HG02759 (cell line): ENCODE results near the gene DPYSL5.
"Not testable (repeated sequence)": the region's sequence is repeated elsewhere in the genome, so short reads cannot be mapped to it uniquely, and the experiment has no call there.

Experiments used
- ATAC-seq: cut with Tn5 transposase; IDR thresholded peaks from one replicate; pipeline ENCODE4 v1.9.1; 2021; ENCODE audit warnings: mild to moderate bottlenecking, moderate library complexity; ENCODE audit not compliant: unreplicated experiment

The DPYSL5 gene

GRCh38 chr2:26874514-26874913, 26.6 kb downstream of the DPYSL5 start:
- no peak for ATAC-seq

GRCh38 chr2:26875065-26875634, 27.2 kb downstream of the DPYSL5 start:
- no peak for ATAC-seq

GRCh38 chr2:26875808-26876207, 27.9 kb downstream of the DPYSL5 start:
- ATAC-seq, result no peak

GRCh38 chr2:26876260-26876659, 28.3 kb downstream of the DPYSL5 start:
- ATAC-seq, result no peak

- no peak for ATAC-seq
Measured at GRCh38 chr2:26877276-26877675, 29.3 kb downstream of the DPYSL5 start.

GRCh38 chr2:26880161-26880560, 32.2 kb downstream of the DPYSL5 start:
- ATAC-seq, result no peak

- ATAC-seq, result no peak
Measured at GRCh38 chr2:26880910-26881435, 33.0 kb downstream of the DPYSL5 start.

- not testable (repeated sequence) for ATAC-seq
Measured at GRCh38 chr2:26882220-26882619, 34.3 kb downstream of the DPYSL5 start.

- ATAC-seq, result no peak
Measured at GRCh38 chr2:26883956-26884355, 36.0 kb downstream of the DPYSL5 start.

GRCh38 chr2:26884486-26884885, 36.6 kb downstream of the DPYSL5 start:
- no peak for ATAC-seq

GRCh38 chr2:26885651-26886329, 37.9 kb downstream of the DPYSL5 start:
- ATAC-seq, result no peak

- no peak for ATAC-seq
Measured at GRCh38 chr2:26886736-26887135, 38.8 kb downstream of the DPYSL5 start.

GRCh38 chr2:26887151-26887550, 39.2 kb downstream of the DPYSL5 start:
- ATAC-seq, result no peak

- no peak for ATAC-seq
Measured at GRCh38 chr2:26889796-26890195, 41.9 kb downstream of the DPYSL5 start.

- ATAC-seq, result no peak
Measured at GRCh38 chr2:26890341-26891000, 42.5 kb downstream of the DPYSL5 start.

GRCh38 chr2:26892133-26892532, 44.2 kb downstream of the DPYSL5 start:
- no peak for ATAC-seq

GRCh38 chr2:26892922-26893524, 45.1 kb downstream of the DPYSL5 start:
- no peak for ATAC-seq

GRCh38 chr2:26894136-26894535, 46.2 kb downstream of the DPYSL5 start:
- no peak for ATAC-seq

- no peak for ATAC-seq
Measured at GRCh38 chr2:26897807-26898479, 50.0 kb downstream of the DPYSL5 start.

- ATAC-seq, result no peak
Measured at GRCh38 chr2:26898480-26899078, 50.6 kb downstream of the DPYSL5 start.
